Adipose tissue (tissue), 3 donors: ENCODE data around the gene HOXA4. TPM values are rescaled to one million over a fixed set of nuclear protein-coding genes. Genes with fewer than 3 reads are reported as not detected.

Experiments used
- H3K27ac ChIP-seq: one replicate; pipeline ENCODE4 v1.5.1; 2013; ENCODE audit warnings: low read depth, low read length
- WGBS, 3 donors: extraction: QIAGEN DNeasy Blood & Tissue Kit; methylation state at CpG; one replicate each; pipeline ENCODE4 v1.1.7; 2013; 5-methylcytosine and 5-hydroxymethylcytosine counted together
- polyA plus RNA-seq, 3 donors: library from polyadenylated mRNA; stranded (reverse); fragments of 200-250 nt; gene quantifications; one replicate each; pipeline ENCODE4 v1.2.3, GENCODE V29; 2013
- donor health status: healthy with polysubstance abuse.
- donor health status: Bipolar disorder and iron deficiency.
- donor health status: healthy.

HOXA4 gene
- polyA plus RNA-seq, 3 donors: 1.2 to 19.8 (median 4.9) TPM

GRCh38 chr7:27093184-27093895 is 37.2 kb downstream of the HOXA4 start:
- WGBS, 3 donors: 42 to 68% (median 65%) methylated on average over 6 of the region's 6 CpGs
- H3K27ac ChIP-seq: no peak overlapping the region

GRCh38 chr7:27092819-27093110 is 37.8 kb downstream of the HOXA4 start:
- WGBS, 3 donors: 44 to 82% (median 77%) methylated on average over 1 of the region's 1 CpG
- H3K27ac ChIP-seq: no peak overlapping the region

DNA sequence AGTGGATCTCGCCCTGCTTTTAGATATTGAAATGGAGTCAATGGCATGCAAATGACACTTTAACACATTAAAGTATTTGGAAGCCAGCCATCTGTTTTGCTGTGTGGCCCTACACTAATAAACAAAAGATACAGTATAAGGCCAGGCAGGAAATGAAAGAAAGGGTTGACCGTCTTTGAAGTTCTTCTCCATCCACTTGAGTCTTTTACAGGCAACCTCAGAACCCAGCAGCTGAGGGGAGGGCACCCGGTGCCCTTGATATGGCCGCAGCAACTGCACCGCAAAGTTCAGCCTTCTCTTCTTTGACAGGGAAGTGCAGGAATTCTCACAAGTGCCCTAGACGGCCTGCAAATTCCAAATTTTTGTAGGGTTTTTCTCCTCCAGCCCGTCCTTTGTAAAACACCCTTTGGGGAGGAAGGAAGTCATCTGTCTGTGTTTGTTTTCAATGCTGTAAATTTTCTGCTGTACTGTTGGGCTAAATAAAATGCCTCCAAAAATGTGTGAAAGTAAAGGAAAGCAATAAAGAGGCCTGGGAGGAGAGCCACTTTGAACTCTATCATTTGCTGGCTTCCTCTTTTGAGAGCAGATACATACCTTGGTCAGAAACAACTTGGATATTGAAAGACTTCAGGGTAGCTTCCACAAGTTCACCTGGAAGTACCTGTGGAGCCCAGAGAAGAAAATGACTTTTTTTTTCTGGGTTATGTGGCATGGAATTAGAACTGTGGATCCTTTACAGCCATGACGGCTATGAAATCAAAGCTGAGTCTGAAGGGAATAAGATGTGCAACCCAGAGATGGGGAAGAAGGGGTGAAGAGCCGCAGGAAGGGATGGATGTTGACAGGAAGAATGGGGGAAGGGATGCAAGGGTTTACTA is 38.4 kb downstream of the HOXA4 start:
- no peak overlapping the region for H3K27ac ChIP-seq
- 35 to 62% (median 52%) methylated on average over 9 of the region's 9 CpGs for WGBS, 3 donors

DNA sequence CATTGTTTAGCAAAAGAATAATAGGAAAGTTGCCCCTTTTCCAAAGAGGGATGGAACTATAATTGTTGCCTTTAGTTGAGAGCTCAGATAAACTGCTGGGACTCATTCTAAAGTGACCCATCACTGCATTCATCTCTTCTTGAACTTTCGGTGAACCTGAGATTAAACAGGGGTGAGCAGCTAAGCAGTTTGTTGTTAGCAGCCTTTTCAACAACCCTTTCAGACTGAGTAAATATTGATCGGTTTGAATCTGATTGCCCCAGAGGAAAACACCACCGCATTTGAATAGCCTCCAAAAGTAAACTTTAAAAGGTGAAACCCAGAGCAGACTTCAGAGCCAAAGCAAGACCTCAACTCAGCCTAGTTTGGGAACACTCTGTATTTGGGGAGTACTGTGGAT is 39.5 kb downstream of the HOXA4 start:
- no peak overlapping the region for H3K27ac ChIP-seq
- 11 to 60% (median 53%) methylated on average over 3 of the region's 3 CpGs for WGBS, 3 donors

GRCh38 chr7:27088002-27088922 is 42.3 kb downstream of the HOXA4 start:
- WGBS, 3 donors: 19 to 30% (median 26%) methylated on average over 60 to 68 of the region's 68 CpGs
- no peak overlapping the region for H3K27ac ChIP-seq

DNA sequence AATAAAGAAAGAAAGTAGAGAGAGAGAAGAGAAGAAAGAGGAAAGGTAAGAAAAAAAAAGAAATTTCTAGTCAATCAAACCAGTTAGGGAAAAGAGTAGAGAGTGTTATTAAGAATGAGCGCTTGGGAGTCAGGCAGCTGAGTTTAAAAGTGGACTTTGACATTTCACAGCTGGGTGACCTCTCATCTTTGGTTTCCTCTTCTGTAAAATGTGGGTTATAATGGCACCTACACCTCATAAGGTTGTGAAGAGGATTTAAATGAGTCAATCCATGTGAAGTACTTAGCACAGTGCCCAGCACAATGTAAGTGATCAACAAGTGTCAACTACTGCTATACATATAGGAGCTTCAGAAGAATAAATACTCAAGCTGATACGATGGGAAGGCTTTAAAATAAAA is 46.9 kb downstream of the HOXA4 start:
- WGBS, 3 donors: 77 to 92% (median 89%) methylated on average over 2 of the region's 2 CpGs
- no peak overlapping the region for H3K27ac ChIP-seq

GRCh38 chr7:27082171-27082570 is 48.4 kb downstream of the HOXA4 start:
- no peak overlapping the region for H3K27ac ChIP-seq
- WGBS, 3 donors: 63 to 95% (median 88%) methylated on average over 1 of the region's 1 CpG

- WGBS, 3 donors: 49 to 81% (median 77%) methylated on average over 4 of the region's 4 CpGs
- H3K27ac ChIP-seq: no peak overlapping the region
Observed at GRCh38 chr7:27080844-27081436, 49.6 kb downstream of the HOXA4 start.

- WGBS, 3 donors: 87 to 97% (median 95%) methylated on average over 1 of the region's 1 CpG
- no peak overlapping the region for H3K27ac ChIP-seq
Observed at GRCh38 chr7:27079234-27079975, 51.2 kb downstream of the HOXA4 start.

GRCh38 chr7:27078616-27079233 is 51.8 kb downstream of the HOXA4 start:
- 77 to 94% (median 94%) methylated on average over 5 of the region's 5 CpGs for WGBS, 3 donors
- H3K27ac ChIP-seq: no peak overlapping the region

Other genes starting within 250 kb of the HOXA4 start
- under 1 TPM; 0.08 to 0.56 (median 0.51) TPM for gene HOXA1, start 34.8 kb downstream of the HOXA4 start, polyA plus RNA-seq
- 1 to 10 TPM in 1 of 3 donors, under 1 TPM in 2; 0.20 to 1.0 (median 0.92) TPM for gene HOXA2, start 28.1 kb downstream of the HOXA4 start, polyA plus RNA-seq
- 10 to 100 TPM in 2 of 3 donors, 1 to 10 TPM in 1; 3.1 to 29.6 (median 11.8) TPM for gene HOXA5, start 12.9 kb upstream of the HOXA4 start, polyA plus RNA-seq
- 1 to 10 TPM in 2 of 3 donors, under 1 TPM in 1; 0.39 to 3.6 (median 1.5) TPM for gene HOXA6, start 17.0 kb upstream of the HOXA4 start, polyA plus RNA-seq
- gene HOXA3, start 21.8 kb upstream of the HOXA4 start, polyA plus RNA-seq: 1 to 10 TPM in 2 of 3 donors, under 1 TPM in 1; 0.86 to 7.4 (median 4.6) TPM
- gene HOXA7, start 25.9 kb upstream of the HOXA4 start, polyA plus RNA-seq: 10 to 100 TPM in 1 of 3 donors, 1 to 10 TPM in 2; 1.3 to 10.8 (median 5.2) TPM
- 1 to 10 TPM; 1.4 to 6.3 (median 2.7) TPM for gene HOXA9, start 34.8 kb upstream of the HOXA4 start, polyA plus RNA-seq
- gene HOXA10, start 43.6 kb upstream of the HOXA4 start, polyA plus RNA-seq: 10 to 100 TPM in 1 of 3 donors, 1 to 10 TPM in 2; 1.7 to 18.3 (median 2.3) TPM
- gene HOXA11, start 54.5 kb upstream of the HOXA4 start, polyA plus RNA-seq: 1 to 10 TPM in 1 of 3 donors, under 1 TPM in 1, not detected in 1; 0.41 to 4.3 TPM
- gene HOXA13, start 69.3 kb upstream of the HOXA4 start, polyA plus RNA-seq: under 1 TPM in 2 of 3 donors, not detected in 1; 0.03 to 0.37 TPM
- under 1 TPM in 2 of 3 donors, not detected in 1; 0.07 to 0.22 TPM for gene EVX1, start 112.0 kb upstream of the HOXA4 start, polyA plus RNA-seq